Effector CD4-positive, alpha-beta T cell (primary cell): ENCODE results near the gene SEL1L2.

ENCODE experiments used
- DNase-seq: peaks from one replicate; pipeline ENCODE4 v3.0.0-alpha.2; 2020

Gene SEL1L2

GRCh38 chr20:13810446-13810845 is 180.0 kb downstream of the SEL1L2 start:
- no peak for DNase-seq

GRCh38 chr20:13809855-13810254 is 180.6 kb downstream of the SEL1L2 start:
- no peak for DNase-seq

- DNase-seq, result no peak
Observed at GRCh38 chr20:13809373-13809772, 181.0 kb downstream of the SEL1L2 start.

- no peak for DNase-seq
Observed at GRCh38 chr20:13800728-13801134, 189.7 kb downstream of the SEL1L2 start.

- DNase-seq, result no peak
Observed at GRCh38 chr20:13799974-13800373, 190.4 kb downstream of the SEL1L2 start.
